Measurements from ENCODE around the gene GIGYF2.

GIGYF2 gene

GRCh38 chr2:232869138-232870017 lies 172.2 kb downstream of the GIGYF2 start:
- DNase-seq (ENCODE audit: low spot score): no peak

DNA sequence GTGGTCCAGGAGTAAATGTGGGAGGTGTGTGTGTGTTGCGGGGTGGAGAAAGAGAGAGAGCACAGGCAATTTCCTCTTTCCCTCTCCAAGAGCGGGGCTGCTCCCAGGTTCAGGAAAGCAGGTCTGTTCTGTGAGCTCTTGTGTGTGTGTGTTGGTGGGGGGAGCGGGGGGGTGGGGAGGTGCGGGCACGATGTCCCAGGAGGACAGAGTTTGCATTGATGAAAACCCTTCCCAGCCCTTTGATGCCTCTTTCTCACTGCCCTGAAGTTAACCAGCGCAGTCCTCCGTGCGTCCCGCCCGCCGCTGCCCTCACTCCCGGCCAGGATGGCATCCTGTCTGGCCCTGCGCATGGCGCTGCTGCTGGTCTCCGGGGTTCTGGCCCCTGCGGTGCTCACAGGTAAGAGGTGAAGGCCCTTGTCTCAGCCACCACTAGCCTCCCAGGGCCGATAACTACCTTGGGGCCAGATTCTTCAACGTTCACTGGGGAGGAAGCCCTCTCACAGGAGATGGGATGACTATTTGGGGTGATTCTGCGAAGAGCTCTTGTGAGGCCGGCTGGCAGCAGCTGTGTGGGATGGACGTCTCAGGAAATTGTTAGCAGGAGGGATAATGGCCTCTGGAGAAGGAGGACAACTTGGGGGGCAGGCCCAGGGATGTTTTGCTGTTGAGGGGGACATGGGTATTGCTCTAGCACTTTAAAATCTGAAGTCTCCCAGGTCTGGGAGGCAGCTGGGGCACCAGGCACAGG lies 173.1 kb downstream of the GIGYF2 start, which contains the start of gene SNORC:
Gene SNORC (plus strand): TSS at position 247 of the 748 bp plus-strand sequence. CDS start 78 bp downstream, at position 325.
- DNase-seq (ENCODE audit: low spot score): no peak

- no peak for DNase-seq (ENCODE audit: low spot score)
Observed at GRCh38 chr2:232870766-232871371, 173.7 kb downstream of the GIGYF2 start.

DNA sequence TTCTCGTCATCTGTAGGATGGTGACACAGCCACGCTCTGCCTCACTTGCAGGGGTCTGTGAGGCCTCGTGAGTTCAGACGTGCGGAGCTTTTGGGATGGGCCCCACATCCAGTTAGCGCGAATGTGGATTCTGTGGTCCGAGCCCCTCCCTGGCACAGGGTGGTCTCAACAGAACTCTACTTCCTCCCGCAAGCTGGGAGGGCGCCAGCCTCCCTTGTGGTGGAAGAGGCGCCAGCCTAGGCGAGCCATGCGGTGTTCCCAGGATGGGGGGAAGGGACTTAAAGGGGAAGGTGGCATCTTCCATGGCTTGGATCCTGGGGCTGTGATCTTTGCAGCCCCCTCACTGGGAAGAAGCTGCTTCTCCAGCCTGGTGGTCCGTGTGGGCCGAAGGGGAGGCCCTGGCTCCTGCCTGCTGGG lies 174.3 kb downstream of the GIGYF2 start:
- DNase-seq (ENCODE audit: low spot score): no peak

DNA sequence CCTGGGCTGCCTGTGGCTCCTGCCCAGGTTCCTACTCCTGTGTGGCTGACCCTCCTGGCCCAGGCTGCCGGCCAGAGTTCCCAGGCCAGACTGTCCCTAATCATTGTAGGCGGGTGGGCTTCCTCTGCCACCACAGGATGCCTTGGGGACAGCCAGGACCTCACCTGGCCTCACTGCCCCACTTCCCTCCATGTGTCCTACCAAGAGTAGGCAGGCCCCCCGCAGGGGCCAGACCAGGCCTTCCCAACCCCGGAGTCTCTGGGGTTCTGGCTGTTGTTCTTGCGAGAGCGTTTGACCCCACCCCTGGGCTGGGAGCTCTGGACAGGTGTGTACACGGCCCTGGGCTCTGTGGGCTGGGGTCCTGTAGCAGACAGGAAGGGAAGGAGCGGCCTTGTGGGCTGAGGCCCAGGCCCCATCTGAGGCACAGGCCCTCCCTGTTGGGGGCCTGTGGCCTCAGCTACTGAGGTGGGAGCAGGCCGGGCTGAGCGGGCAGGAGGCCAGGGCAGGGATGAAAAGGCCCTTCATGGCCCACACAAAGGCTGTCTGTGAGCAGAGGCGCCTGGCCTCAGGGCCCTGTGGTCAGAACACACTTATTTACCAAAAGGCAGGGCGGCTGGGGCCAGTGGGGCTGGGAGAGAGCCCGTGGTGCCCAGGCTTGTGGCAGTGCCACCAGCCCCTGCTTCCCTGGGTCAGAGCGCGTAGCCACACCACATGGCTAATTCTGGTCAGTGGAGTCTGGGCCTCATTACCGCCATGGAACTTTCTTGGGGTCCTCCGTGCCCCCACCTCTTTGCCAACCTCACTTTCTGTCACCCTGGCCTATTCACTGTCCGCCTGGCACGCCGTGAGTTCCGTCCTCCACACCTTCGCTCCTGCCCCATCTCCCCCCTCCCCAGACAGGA lies 175.0 kb downstream of the GIGYF2 start:
- no peak for DNase-seq (ENCODE audit: low spot score)

DNA sequence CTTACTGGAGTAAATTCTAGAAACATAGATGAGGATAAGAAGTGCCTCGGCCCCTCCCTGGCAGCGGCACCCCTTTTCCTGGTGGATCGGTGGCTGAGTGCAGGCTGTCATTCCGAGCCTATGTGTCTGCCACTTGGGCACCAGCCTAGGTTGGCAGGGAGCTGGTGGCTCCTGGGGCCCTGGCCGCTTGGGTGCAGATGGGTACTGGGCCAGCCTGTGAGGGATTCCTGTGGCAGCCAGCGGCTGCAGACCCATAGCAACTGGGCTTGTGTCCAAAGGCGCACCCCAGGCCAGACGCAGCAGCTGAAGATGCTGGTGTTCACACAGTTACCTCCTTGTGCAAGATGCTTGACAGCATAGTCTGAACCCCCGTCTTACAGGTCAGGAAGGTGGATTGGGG lies 175.7 kb downstream of the GIGYF2 start:
- DNase-seq (ENCODE audit: low spot score): no peak

- no peak for DNase-seq (ENCODE audit: low spot score)
Observed at GRCh38 chr2:232873292-232873908, 176.3 kb downstream of the GIGYF2 start.

DNA sequence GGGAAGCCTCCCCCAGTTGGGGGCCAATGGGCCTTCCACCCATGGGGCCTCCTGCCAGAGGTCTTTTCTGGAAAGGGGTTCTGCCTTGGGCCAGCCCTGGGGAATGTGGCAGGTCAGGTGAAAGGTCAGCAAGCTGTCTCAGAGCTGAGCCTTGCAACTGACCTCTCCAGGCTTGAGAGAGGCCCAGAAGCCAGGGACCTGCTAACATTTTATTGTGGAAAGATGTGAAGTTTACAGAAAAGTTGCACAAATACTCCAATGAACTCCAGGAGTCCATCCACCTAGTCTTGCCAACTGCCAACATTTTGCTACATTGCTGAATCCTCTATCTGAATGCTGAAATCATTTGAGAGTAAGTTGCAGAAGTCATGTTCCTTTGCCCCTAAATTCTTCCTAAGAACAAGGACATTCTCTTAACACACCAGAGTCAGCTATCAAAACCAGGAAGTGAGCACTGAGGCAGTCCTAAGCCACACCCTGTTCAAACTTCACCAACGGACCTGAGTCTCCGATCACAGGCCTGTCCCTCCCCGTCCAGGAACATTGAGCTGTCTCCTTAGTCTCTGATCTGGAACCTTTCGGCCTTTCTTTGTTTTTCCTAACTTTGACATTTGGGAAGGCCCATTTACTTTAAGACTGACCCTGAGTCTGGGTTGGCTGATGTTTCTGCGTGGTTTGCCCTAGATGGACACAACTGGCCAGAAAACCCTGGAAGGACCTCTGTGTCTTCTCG lies 176.9 kb downstream of the GIGYF2 start:
- DNase-seq (ENCODE audit: low spot score): no peak

- no peak for DNase-seq (ENCODE audit: low spot score)
Observed at GRCh38 chr2:232874677-232875223, 177.6 kb downstream of the GIGYF2 start.

GRCh38 chr2:232875256-232876121 lies 178.4 kb downstream of the GIGYF2 start:
- no peak for DNase-seq (ENCODE audit: low spot score)

- no peak for DNase-seq (ENCODE audit: low spot score)
Observed at GRCh38 chr2:232876161-232876977, 179.2 kb downstream of the GIGYF2 start.

DNA sequence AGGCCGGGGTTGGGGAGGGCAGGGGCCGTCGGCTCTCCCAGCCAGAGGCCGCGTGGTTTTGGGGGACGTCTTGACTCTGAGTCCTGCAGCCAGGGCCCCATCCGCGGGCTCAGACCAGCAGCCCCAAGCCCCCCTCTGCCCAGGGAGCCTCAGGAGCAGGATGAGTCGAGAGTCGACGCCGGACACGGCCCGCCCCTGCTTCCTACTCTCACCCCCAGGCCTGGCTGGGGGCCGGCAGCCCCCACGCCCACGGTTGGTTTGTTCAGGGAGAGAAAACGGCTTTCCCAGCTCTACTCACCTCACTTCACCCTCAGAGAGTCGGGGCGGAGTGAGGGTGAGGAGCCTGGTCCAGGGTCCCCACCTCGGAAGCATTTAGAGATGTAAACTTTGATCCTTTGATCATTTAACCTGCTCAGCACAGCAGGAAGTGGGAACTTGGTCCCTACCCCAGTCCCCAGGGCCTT lies 179.9 kb downstream of the GIGYF2 start:
- no peak for DNase-seq (ENCODE audit: low spot score)

DNA sequence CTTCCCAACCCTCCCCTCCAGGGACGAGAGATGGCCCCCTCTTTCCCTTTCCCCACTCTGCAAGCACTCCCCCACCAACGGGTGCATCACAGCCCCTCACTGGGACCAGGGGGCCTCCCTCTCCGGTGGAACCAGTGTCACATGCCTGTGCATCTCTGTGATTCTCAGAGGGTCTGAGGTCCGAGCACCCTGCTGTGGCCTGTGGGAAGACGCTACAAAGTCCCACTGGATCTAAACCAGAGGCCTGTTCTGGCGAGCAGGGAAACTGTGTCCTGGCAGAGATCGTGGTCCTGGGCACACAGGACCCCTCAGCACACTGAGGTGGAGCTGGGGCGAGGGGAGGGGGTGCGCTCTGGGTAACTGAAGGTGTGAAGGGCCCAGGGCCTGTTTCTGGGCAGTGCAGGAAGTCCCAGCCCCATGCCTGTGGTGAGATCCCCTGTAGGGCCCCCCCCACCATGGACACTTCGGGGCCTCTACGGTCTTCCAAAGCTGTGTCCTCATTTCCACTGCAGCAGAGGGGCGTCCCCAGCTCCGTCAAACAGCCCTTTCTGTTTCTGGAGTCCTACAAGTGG lies 180.9 kb downstream of the GIGYF2 start:
- DNase-seq (ENCODE audit: low spot score): no peak

GRCh38 chr2:232878855-232879617 lies 181.9 kb downstream of the GIGYF2 start:
- no peak for DNase-seq (ENCODE audit: low spot score)

DNA sequence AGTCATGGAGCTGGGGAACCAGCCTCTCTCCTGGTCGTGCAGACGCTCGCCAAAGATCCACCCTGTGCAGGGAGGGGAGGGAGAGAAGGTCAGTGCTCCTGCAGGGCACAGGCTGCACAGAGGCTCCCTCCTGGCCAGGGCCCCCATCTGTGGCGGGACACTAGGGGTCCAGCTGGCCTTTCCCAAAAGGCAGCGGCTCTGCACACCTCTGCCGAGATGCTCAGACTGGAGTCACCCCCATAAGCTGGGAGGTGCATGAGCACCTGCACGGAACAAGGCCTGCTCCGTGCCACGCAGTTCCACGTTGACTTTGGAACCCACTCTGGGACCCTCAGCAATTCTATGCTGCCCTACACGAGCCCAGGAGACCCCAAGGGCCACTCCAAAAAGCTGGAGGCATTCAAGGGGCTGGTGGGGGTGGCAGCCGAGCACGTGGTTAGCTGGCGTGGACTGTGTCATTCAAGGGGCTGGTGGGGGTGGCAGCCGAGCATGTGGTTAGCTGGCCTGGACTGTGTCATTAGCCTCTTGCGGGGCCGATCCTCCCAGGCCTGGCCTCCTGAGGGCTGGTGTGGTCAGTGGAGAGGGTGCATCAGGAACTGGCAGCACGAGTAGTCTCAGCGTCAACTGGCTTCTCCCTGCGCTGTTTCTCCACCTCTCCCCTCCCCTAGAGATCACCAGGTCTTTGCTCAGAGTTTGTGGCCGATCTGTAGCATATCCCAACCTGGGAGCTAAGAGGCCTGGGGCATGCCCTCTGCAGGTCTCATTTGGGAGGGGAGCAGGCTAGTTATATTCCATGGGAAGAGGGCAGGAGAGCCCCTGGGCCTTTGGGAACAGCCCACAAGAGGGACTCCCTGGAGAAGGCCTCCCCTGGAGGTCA lies 182.7 kb downstream of the GIGYF2 start:
- no peak for DNase-seq (ENCODE audit: low spot score)

- no peak for DNase-seq (ENCODE audit: low spot score)
Observed at GRCh38 chr2:232880764-232881351, 183.7 kb downstream of the GIGYF2 start.

All from hematopoietic multipotent progenitor cell treated with erythropoietin and hydrocortisone succinate and interleukin-3 and kit ligand, for 15 days (in vitro differentiated cells).